ENCODE measurements around the gene CD59.

DNA sequence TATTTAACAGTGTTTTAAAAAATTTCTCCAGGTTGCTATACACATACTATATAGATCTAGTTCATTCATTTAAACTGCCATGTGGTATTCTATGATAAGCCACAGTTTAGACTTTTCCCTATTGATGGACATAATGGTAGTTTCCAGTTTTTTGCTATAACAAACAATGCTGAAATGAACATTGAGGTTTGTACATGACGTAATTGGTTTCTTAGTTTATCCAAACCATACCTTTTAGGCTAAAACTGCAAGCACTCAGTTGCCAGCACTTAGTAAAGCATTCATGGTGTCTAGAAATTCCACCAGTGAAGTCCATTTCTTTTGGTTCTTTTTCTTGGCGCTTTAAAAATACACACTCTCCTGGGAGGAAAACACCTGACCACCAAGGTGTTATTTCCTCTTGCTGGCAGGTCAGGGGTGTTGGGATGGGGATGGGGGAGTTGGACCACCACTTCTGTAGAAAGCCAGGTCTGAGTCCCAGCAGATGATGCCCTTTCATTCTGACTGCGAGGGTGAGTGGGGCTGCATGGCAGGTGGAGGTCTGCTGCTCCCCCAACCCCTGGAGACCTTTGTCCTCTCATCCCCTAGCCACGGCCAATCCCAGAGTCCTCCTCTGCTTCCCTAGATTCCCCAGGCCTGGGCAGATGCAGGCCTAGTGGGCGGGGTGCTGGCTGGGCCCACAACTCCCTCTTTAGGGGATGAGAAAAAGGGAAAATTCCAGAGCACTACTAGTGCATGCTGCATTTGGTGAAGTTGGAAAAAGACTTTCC is 76.7 kb downstream of the CD59 start:
- no peak for TF ChIP-seq EZH2phosphoT487 (IDR thresholded peaks at IDR 0.05; ENCODE audit: low read depth, severe bottlenecking, unreplicated experiment)
- TF ChIP-seq, protein P1, sequence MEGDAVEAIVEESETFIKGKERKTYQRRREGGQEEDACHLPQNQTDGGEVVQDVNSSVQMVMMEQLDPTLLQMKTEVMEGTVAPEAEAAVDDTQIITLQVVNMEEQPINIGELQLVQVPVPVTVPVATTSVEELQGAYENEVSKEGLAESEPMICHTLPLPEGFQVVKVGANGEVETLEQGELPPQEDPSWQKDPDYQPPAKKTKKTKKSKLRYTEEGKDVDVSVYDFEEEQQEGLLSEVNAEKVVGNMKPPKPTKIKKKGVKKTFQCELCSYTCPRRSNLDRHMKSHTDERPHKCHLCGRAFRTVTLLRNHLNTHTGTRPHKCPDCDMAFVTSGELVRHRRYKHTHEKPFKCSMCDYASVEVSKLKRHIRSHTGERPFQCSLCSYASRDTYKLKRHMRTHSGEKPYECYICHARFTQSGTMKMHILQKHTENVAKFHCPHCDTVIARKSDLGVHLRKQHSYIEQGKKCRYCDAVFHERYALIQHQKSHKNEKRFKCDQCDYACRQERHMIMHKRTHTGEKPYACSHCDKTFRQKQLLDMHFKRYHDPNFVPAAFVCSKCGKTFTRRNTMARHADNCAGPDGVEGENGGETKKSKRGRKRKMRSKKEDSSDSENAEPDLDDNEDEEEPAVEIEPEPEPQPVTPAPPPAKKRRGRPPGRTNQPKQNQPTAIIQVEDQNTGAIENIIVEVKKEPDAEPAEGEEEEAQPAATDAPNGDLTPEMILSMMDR (IDR thresholded peaks at IDR 0.05; ENCODE audit: poor library complexity), result no peak
